Anterior cingulate cortex (tissue), 58 donors: Measurements from ENCODE around the gene CABYR.

Source experiments
- DNase-seq, 58 donors: peaks; one replicate each; lab custom pipeline; 2025; lab: John Stamatoyannopoulos, UW

The CABYR gene

DNA sequence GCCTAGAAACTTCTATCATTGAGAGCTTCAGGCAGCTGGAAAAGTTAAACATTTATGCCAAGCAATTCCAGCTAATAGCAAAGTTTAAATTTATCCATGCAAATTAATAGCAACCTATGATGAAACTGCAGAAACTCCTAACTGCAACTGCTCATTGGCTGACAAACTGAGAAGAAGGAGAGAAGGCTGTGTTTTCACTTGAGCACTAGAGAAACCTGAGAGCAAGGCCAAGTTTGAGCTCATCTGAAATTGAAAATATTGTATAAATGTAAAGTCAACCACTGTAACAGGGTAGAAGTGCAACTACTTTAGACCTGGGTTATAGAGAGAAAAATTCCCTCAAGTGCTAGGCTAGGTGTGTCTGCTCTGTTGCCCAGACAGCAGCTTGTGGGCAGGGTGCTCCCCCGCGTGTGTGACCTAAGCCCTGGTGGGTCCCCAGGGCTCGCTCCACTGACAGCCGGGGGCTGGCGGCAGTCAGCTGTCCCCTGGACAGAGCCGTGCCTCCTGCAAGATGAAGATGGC lies 50.2 kb downstream of the CABYR start:
- DNase-seq, result no peak

DNA sequence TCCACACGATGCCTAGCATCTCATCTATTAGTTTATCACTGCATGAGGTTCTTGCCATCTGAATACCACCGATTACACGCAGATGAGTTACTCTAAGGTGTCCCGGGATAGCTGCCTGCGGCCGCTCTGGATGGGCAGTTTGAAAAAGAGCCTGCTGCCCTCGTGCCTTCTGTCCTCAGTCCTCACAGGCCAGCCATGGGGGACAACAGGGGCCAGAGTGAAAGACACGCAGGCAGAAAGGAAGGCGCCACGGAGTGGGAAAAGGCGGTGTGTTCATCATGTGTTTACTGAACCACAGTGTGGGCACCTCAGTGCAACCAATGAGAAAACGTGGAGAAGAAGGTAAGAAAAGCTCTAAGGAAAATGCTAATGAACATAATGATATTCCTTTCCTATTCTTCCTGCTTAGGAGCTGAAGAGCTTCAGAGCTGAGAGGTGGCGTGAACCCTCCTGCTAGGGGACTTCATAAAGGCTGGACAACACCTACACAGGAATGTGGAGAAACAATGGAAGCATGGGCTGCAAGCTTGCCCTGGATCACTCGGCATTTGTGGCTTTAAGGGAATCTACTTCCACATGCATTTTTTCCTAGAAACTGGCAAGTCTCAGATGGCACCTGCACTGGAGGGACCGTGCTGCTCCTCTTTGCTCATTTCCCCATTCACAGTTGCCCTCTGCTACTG lies 50.9 kb downstream of the CABYR start:
- DNase-seq, result no peak

GRCh38 chr18:24190590-24190989 lies 51.7 kb downstream of the CABYR start:
- no peak for DNase-seq

GRCh38 chr18:24195296-24196053 lies 56.6 kb downstream of the CABYR start:
- DNase-seq, result no peak

- DNase-seq, result no peak
Observed at GRCh38 chr18:24196764-24197163, 57.9 kb downstream of the CABYR start.

DNA sequence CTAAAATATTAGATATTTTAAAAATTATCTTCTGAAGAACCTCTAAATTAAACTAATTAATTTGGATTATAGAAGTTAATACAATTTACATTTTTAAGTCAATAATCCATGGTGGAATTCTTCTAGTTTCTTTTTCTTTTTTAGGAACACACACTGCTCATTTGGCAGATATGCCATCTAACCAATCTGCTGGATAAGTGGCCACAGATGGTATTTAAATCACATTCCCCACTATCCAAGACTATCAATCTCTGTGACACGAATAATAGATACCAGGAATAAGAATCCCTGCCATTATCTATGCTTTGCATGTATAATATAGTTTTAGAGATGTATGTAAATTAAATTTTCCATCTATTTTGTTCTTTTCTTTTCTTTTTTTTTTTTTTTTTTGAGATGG lies 58.5 kb downstream of the CABYR start:
- DNase-seq, result no peak

GRCh38 chr18:24198461-24198860 lies 59.6 kb downstream of the CABYR start:
- DNase-seq, result no peak

DNA sequence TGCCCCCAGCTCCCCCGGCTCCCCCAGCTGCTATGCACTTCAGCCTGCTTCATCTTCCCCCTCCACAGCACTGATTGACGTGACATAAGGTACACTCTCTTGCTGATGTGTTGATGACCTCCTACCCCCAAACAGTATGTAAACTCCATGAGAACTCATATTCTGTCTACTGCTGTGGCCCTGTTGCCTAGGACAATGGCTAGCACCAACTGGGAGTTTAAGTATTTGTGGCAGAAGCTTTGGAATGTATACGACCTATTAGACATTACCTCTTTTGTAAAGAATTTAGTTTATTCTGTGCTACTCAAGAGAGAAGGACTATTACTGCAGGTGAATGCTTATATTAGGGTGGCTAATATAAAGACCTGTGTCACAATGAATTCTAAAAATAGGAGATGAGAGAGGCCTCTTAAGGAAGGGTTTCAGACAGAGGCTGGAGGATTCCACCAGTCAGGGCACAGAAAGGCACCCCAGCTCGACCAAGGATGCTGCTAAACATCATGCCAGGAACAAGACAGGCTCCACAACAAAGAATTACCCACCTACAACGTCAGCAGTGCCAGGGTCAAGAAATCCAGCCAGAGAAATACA lies 60.6 kb downstream of the CABYR start:
- DNase-seq, result no peak

DNA sequence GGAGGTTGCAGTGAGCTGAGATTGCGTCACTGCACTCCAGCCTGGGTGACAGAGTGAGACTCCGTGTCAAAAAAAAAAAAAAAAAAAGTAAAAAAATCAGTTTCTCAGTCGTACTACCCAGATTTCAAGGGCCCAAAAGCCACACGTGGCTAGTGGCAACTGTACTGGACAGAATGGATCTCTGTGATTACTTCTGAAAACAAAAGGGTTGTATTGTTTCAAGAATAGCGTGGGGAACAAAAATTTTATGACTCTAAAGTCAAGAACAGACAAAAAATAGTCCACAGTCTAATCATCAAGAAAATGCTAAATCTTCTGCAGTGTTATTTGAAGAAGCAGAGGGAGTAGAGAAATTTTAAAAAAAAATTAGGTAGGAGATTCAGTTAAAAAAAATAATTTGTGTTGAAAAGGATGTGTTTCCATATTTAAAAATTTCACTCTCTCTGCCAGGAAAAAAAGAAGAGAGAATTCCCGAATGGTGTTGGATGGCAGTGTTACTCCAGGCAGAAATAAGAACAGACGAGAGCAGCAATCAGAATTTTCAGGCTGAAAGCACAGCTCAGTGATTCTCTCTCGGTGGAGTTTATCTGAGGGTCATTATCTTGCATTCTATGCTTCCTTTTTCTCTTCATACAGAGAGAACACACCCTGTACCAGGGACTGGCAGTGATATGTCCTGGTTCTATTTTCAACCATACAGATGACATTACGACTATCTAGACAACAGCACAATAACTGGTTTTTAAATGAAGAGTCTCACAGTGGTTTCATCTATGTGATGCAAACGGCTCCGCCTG lies 61.8 kb downstream of the CABYR start:
- DNase-seq, result peak in 21 of 58 donors; percentile 15 to 86 (median 40)

DNA sequence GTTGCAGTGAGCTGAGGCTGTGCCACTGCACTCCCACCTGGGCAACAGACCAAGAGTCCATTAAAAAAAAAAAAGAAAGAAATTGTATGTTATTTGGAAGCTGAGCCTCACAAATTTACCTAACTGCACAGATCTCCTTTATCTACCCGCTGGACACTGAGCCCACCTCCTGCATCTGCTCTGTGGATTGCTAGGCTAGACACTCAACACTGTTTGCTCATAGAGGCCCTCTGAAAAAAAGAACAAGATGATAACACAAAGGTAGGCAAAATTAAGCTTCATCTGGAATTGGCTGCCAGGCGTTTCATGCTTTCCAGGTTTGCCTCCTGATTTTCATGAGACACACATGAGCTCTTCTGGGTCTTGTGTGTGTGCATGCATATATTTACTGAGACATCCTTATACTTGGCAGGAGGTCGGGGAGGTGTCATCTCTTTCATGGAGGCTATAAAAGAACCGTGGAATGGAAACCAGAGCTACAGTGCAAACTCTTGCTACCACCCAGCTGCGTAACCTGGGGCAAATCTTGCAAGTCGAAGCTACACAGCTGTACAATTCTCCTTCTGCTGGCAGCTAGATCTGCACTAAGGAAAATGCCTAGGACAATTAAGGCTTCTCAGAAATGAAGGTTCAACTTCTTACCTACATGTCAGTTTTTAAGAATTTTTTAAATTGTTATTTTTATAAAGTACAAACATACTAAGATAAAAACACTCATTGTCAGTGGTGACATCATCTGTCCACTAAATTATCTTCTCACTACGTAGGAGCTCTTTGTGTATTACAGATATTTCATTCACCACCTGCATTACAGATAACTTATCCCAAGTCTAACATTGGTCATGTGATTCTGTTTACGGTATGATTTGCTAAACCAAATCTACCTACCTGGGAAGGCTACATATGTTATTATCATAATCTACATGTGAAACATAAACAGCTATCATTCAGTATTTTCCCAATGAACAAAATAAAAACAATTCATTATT lies 63.1 kb downstream of the CABYR start:
- DNase-seq, result peak in 1 of 58 donors; percentile 15

DNA sequence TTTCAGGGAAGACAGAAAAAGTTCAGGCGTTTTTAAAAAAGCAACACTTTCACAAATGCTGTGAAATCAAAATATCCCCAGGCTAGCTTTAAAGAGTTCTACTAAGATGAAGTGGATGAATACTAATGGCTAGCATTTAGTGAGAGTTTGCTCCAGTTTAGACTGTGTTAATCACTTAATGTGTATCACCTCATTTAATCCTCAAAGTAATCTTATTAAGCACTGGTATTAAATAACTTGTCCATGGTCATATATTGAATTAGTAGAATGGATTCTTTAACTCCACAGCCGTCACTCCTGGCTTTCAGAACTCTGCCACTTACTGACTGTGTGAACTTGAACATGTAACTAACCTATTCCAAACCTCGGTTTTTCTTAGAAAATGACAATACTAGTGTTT lies 66.0 kb downstream of the CABYR start:
- no peak for DNase-seq

GRCh38 chr18:24208270-24209035 lies 69.6 kb downstream of the CABYR start:
- DNase-seq, result peak in 1 of 58 donors; percentile 30

DNA sequence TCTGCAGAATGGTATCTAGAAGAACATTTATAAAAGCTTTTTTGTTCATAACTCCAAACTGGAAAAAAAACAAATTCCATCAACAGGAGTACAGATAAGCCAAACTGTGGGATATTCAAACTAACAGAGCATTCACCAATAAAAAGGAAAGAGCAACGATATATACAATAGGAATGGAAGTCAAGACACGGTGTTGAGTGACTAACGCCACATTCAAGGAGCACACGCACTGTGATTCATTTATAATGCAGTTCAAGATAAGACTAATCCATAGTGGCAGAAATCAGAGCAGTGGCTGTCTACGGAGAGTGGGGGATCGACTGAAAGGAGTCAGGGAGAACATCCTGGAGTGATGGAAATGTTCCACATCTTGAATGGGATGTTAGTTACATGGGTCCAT lies 70.7 kb downstream of the CABYR start:
- DNase-seq, result no peak
